Measurements from ENCODE around the gene PCBP3. TPM values are rescaled to one million over a fixed set of nuclear protein-coding genes. Genes with fewer than 3 reads are reported as not detected.

Gene PCBP3
- total and polyA plus RNA-seq, 2 of the 8 experiments (the other 6 are each of a cell fraction or from before 2014, with no cell fraction given): 3.5 to 6.3 TPM

GRCh38 chr21:45939521-45940045 lies 296.1 kb downstream of the PCBP3 start:
- Histone ChIP-seq H3K27me3 (replicated peaks in 1 of 4; ENCODE audit: control insufficient read depth in 3 of 4, extremely low read depth in 1 of 4, insufficient read depth in 3 of 4, low read length in 3 of 4) (no peaks in the 10 kb centered on the region), H3K23me2 (ENCODE audit: low read depth, low read length) (no peaks in the 10 kb centered on the region), H3K36me3 (ENCODE audit: control insufficient read depth in 2 of 4, insufficient read depth in 4 of 4, low read length in 3 of 4) (no peaks in the 10 kb centered on the region), H2BK5ac (ENCODE audit: low read depth, low read length) (no peak overlapping the region), H3K4ac (replicated peaks; ENCODE audit: insufficient read length, low read depth, low read length) (no peak overlapping the region), H3K4me1 (replicated peaks in 1 of 4; ENCODE audit: control insufficient read depth in 3 of 4, insufficient read depth in 4 of 4, low read length in 3 of 4) (no peaks in the 10 kb centered on the region), H3K27ac (ENCODE audit: low read depth, low read length) (no peak overlapping the region), H2BK12ac (ENCODE audit: low read depth, low read length) (no peak overlapping the region), H3K4me3 (ENCODE audit: extremely low read depth in 1 of 4, insufficient read depth in 2 of 4, low read depth in 3 of 4, low read length in 4 of 4) (no peak overlapping the region), H4K91ac (replicated peaks; ENCODE audit: insufficient read length, low read length) (no peak overlapping the region), H2BK15ac (ENCODE audit: low read length) (no peak overlapping the region), H4K8ac (ENCODE audit: extremely low read depth, insufficient read depth, low read length) (no peak overlapping the region), H2AFZ (ENCODE audit: low read length) (no peak overlapping the region), H4K5ac (ENCODE audit: insufficient read length, low read depth, low read length) (no peak overlapping the region), H3K4me2 (ENCODE audit: insufficient read depth in 1 of 2, low read depth in 2 of 2, low read length in 2 of 2) (no peak overlapping the region), H4K20me1 (replicated peaks in 1 of 2; ENCODE audit: control insufficient read depth in 1 of 2, insufficient read depth in 2 of 2, low read length in 2 of 2) (no peaks in the 10 kb centered on the region), H3K23ac (ENCODE audit: insufficient read length) (no peak overlapping the region), H3K9me3 (ENCODE audit: insufficient read depth in 2 of 2, low read depth in 1 of 2, low read length in 1 of 2) (peaks cover 32 to 63% of the 10 kb centered on the region in 2 experiments), H3K18ac (ENCODE audit: extremely low read depth, low read length) (no peak overlapping the region), H3K79me2 (ENCODE audit: control insufficient read depth in 1 of 2, insufficient read depth in 2 of 2, low read length in 2 of 2) (no peaks in the 10 kb centered on the region), H2AK5ac (ENCODE audit: low read depth, low read length) (no peak overlapping the region), H3K56ac (replicated peaks; ENCODE audit: insufficient read length, low read depth, low read length) (no peak overlapping the region), H3K9ac (replicated peaks in 1 of 4; ENCODE audit: extremely low read depth in 1 of 4, low read depth in 3 of 4, low read length in 3 of 4) (no peak overlapping the region), H2BK120ac (replicated peaks; ENCODE audit: low read depth, low read length) (no peak overlapping the region), H3K14ac (ENCODE audit: insufficient read length) (no peak overlapping the region), H3K79me1 (ENCODE audit: low read depth, low read length) (no peaks in the 10 kb centered on the region), H2BK20ac (ENCODE audit: low read length) (no peak overlapping the region)
- WGBS, 2 experiments (ENCODE audit: extremely low coverage in 1 of 2, insufficient coverage in 1 of 2, insufficient read length in 1 of 2, insufficient replicate concordance in 2 of 2, low coverage in 1 of 2, low lambda C conversion rate in 2 of 2, missing lambda C conversion rate in 1 of 2): 92% methylated on average over 15 of the region's 15 CpGs; no CpG with 5 or more reads in 1 of the 2 experiments
- CTCF ChIA-PET (ENCODE audit: partially characterized antibody): interaction anchor here (1.2 to 1.7 kb wide), 2 partner anchors 17 to 32 kb away, joined by 4 to 5 read pairs; no protein-coding TSS in a partner anchor
- DNase-seq (ENCODE audit: low read depth in 1 of 2, low spot score in 2 of 2): no peak
- FAIRE-seq: no peak
- POLR2A ChIA-PET (ENCODE audit: partially characterized antibody): no interaction called here
- TF ChIP-seq E2F6 (IDR thresholded peaks at IDR 0.05) (no peak), POLR2AphosphoS5 (IDR thresholded peaks at IDR 0.05; ENCODE audit: low read depth, low read length) (no peak), CBX8 (IDR thresholded peaks at IDR 0.05; ENCODE audit: borderline replicate concordance, low read depth, low read length) (no peak), ASH2L (IDR thresholded peaks at IDR 0.05; ENCODE audit: low read length) (no peak), CTBP2 (IDR thresholded peaks at IDR 0.05; ENCODE audit: borderline replicate concordance, insufficient read depth, insufficient read length, low read length) (no peak), CTCF (IDR thresholded peaks at IDR 0.05; ENCODE audit: control extremely low read depth in 1 of 3, insufficient read depth in 1 of 3, low read depth in 1 of 3, low read length in 3 of 3) (no peak), CEBPB (IDR thresholded peaks at IDR 0.05; ENCODE audit: low read depth, low read length) (no peak)
